Ovary (tissue), 3 donors: ENCODE results near the gene ENOPH1.

Source experiments
- CTCF ChIP-seq, 3 donors: fragments of 450-650 bp in 2 of 3; fragments of 200-600 bp in 1 of 3; IDR thresholded peaks; one replicate each; pipeline versions ENCODE4 v1.5.1 to v1.8.0; 2016 to 2022; ENCODE audit warnings: antibody characterized with exemption in 3 of 3, mild to moderate bottlenecking in 1 of 3
- EP300 ChIP-seq: sonication (generic); formaldehyde crosslinking; IDR thresholded peaks from one replicate; pipeline ENCODE4 v1.6.1; 2017; ENCODE audit warnings: antibody characterized with exemption
- donor health status: DM: no; HTN: no; CAD: no.

GRCh38 chr4:82428526-82428968 is 1.8 kb upstream of the ENOPH1 start:
- no peak for TF ChIP-seq CTCF (IDR thresholded peaks at IDR 0.05)
- TF ChIP-seq EP300 = no peak
